Vagina (tissue), 2 donors: ENCODE data around the gene CHPF. TPM values are rescaled to one million over a fixed set of nuclear protein-coding genes. Genes with fewer than 3 reads are reported as not detected.

ENCODE experiments used
- DNase-seq, 2 donors: peaks; one replicate each; pipeline ENCODE4 v3.0.0-alpha.2; 2017; ENCODE audit errors: extremely low spot score in 2 of 2
- H3K27ac ChIP-seq: fragments of 200-600 bp; sonication (generic); one replicate; pipeline ENCODE4 v1.5.1; 2019
- H3K27me3 ChIP-seq: fragments of 200-600 bp; sonication (generic); one replicate; pipeline ENCODE4 v1.5.1; 2019
- H3K36me3 ChIP-seq, 2 donors: fragments of 200-600 bp; sonication (generic); one replicate each; pipeline ENCODE4 v1.5.1; 2017 to 2019
- H3K4me1 ChIP-seq: fragments of 200-600 bp; sonication (generic); one replicate; pipeline ENCODE4 v1.5.1; 2019
- H3K4me3 ChIP-seq, 2 donors: fragments of 200-600 bp; sonication (generic); 1 replicate in 1 of 2; 2 replicates in 1 of 2; pipeline ENCODE4 v1.5.1; 2016 to 2019
- H3K9me3 ChIP-seq: fragments of 200-600 bp; sonication (generic); one replicate; pipeline ENCODE4 v1.5.1; 2019
- CTCF ChIP-seq, 3 experiments: fragments of 450-650 bp in 2 of 3; fragments of 200-600 bp in 1 of 3; sonication (generic) in 1 of 3; IDR thresholded peaks; one replicate each; pipeline ENCODE4 v1.5.1; 2017 to 2019; ENCODE audit warnings: antibody characterized with exemption in 3 of 3, mild to moderate bottlenecking in 2 of 3, moderate library complexity in 2 of 3
- POLR2A ChIP-seq, 2 donors: fragments of 450-650 bp; IDR thresholded peaks; one replicate each; pipeline ENCODE4 v1.6.1; 2017; ENCODE audit warnings: antibody characterized with exemption in 2 of 2, mild to moderate bottlenecking in 2 of 2, moderate library complexity in 2 of 2
- POLR2AphosphoS5 ChIP-seq, 2 donors: sonication (generic); formaldehyde crosslinking; IDR thresholded peaks; one replicate each; pipeline ENCODE4 v1.9.0; 2017; ENCODE audit warnings: antibody characterized with exemption in 2 of 2, mild to moderate bottlenecking in 2 of 2, low read depth in 1 of 2; ENCODE audit not compliant: insufficient read depth in 1 of 2
- intact Hi-C: fragments of 100-400 bp; cut with DNase I; formaldehyde crosslinking; loops from one replicate; pipeline ENCODE4 v1.15.1; 2023
- total RNA-seq: library from RNA; depleted of rRNA; stranded (reverse); fragments of >200 nt; gene quantifications from one replicate; pipeline ENCODE4 v1.2.3, GENCODE V29; 2016

Gene CHPF
- total RNA-seq, 1 donor from 2014 or later, result 41.5 TPM

- TF ChIP-seq POLR2AphosphoS5 (IDR thresholded peaks at IDR 0.05; ENCODE audit: insufficient read depth in 1 of 2, low read depth in 1 of 2), result no peak
- TF ChIP-seq POLR2A (IDR thresholded peaks at IDR 0.05), result no peak
- TF ChIP-seq CTCF (IDR thresholded peaks at IDR 0.05), result no peak
- Histone ChIP-seq H3K27ac (no peak overlapping the region), H3K4me3 (no peak overlapping the region), H3K27me3 (no peaks in the 10 kb centered on the region), H3K4me1 (no peaks in the 10 kb centered on the region), H3K36me3 (no peaks in the 10 kb centered on the region), H3K9me3 (no peaks in the 10 kb centered on the region)
- DNase-seq, result no peak
- intact Hi-C loops, result loop anchor here (2.0 kb wide), 1 partner anchor 131 kb away; no protein-coding TSS in a partner anchor
These were observed 11.8 kb downstream of the CHPF start for GRCh38 chr2:219531639-219532377.

GRCh38 chr2:219530048-219530963 is 13.3 kb downstream of the CHPF start:
- H3K4me3 ChIP-seq, result peak overlapping the region in 1 of 2 donors; percentile 36
- H3K27me3 ChIP-seq, result no peaks in the 10 kb centered on the region
- no peaks in the 10 kb centered on the region for H3K4me1 ChIP-seq
- H3K36me3 ChIP-seq, result no peaks in the 10 kb centered on the region
- H3K9me3 ChIP-seq, result no peaks in the 10 kb centered on the region
- no peak overlapping the region for H3K27ac ChIP-seq
- TF ChIP-seq POLR2A (IDR thresholded peaks at IDR 0.05), result no peak
- TF ChIP-seq POLR2AphosphoS5 (IDR thresholded peaks at IDR 0.05; ENCODE audit: insufficient read depth in 1 of 2, low read depth in 1 of 2), result peak; percentile 34 to 52
- TF ChIP-seq CTCF (IDR thresholded peaks at IDR 0.05), result peak; percentile 94 to 99 (median 99)
- DNase-seq, result no peak
- intact Hi-C loops, result no loop called here

- TF ChIP-seq POLR2AphosphoS5 (IDR thresholded peaks at IDR 0.05; ENCODE audit: insufficient read depth in 1 of 2, low read depth in 1 of 2), result no peak
- TF ChIP-seq POLR2A (IDR thresholded peaks at IDR 0.05), result no peak
- DNase-seq, result no peak
- Histone ChIP-seq H3K36me3 (no peaks in the 10 kb centered on the region), H3K27me3 (no peaks in the 10 kb centered on the region), H3K9me3 (no peaks in the 10 kb centered on the region), H3K4me3 (no peak overlapping the region), H3K4me1 (peaks cover 10% of the 10 kb centered on the region), H3K27ac (no peak overlapping the region)
- intact Hi-C loops, result loop anchor here (2.0 to 5.0 kb wide), 2 partner anchors 55 to 123 kb away; no protein-coding TSS in a partner anchor
These were observed 16.1 kb downstream of the CHPF start for GRCh38 chr2:219527472-219527871.

GRCh38 chr2:219527076-219527394 is 16.6 kb downstream of the CHPF start:
- H3K4me3 ChIP-seq, result no peak overlapping the region
- H3K27me3 ChIP-seq, result no peaks in the 10 kb centered on the region
- peaks cover 14% of the 10 kb centered on the region for H3K4me1 ChIP-seq
- H3K9me3 ChIP-seq, result no peaks in the 10 kb centered on the region
- no peak overlapping the region for H3K27ac ChIP-seq
- TF ChIP-seq CTCF (IDR thresholded peaks at IDR 0.05), result no peak
- no peak for TF ChIP-seq POLR2AphosphoS5 (IDR thresholded peaks at IDR 0.05; ENCODE audit: insufficient read depth in 1 of 2, low read depth in 1 of 2)
- TF ChIP-seq POLR2A (IDR thresholded peaks at IDR 0.05), result no peak
- intact Hi-C loops, result loop anchor here (2.0 to 5.0 kb wide), 2 partner anchors 55 to 122 kb away; no protein-coding TSS in a partner anchor
- no peak for DNase-seq
- no peaks in the 10 kb centered on the region for H3K36me3 ChIP-seq

- no peak overlapping the region for H3K4me3 ChIP-seq
- peaks cover 19% of the 10 kb centered on the region for H3K4me1 ChIP-seq
- H3K27ac ChIP-seq, result no peak overlapping the region
- intact Hi-C loops, result loop anchor here (2.0 to 5.0 kb wide), 2 partner anchors 54 to 122 kb away; no protein-coding TSS in a partner anchor
- H3K9me3 ChIP-seq, result no peaks in the 10 kb centered on the region
- no peak for TF ChIP-seq POLR2AphosphoS5 (IDR thresholded peaks at IDR 0.05; ENCODE audit: insufficient read depth in 1 of 2, low read depth in 1 of 2)
- TF ChIP-seq POLR2A (IDR thresholded peaks at IDR 0.05), result no peak
- no peak for TF ChIP-seq CTCF (IDR thresholded peaks at IDR 0.05)
- H3K36me3 ChIP-seq, result no peaks in the 10 kb centered on the region
- H3K27me3 ChIP-seq, result no peaks in the 10 kb centered on the region
- no peak for DNase-seq
These were observed 17.1 kb downstream of the CHPF start for GRCh38 chr2:219526320-219527075.
